ENCODE data around the gene CLSTN2.
A peak's percentile ranks its signal among the peaks of the same experiment; 100 is the strongest.

CLSTN2 gene

GRCh38 chr3:140204271-140204984, 269.4 kb downstream of the CLSTN2 start:
- TF ChIP-seq JUND (IDR thresholded peaks at IDR 0.05; ENCODE audit: low read depth), result no peak
- in situ Hi-C loops (cut with HindIII; ENCODE audit: low pct_unique_long_range_greater_than_20kb, low sequenced_read_pairs), result no loop called here
- no peak for DNase-seq (ENCODE audit: low read depth in 1 of 2, low spot score in 1 of 2)

GRCh38 chr3:140205598-140205997, 270.6 kb downstream of the CLSTN2 start:
- TF ChIP-seq JUND (IDR thresholded peaks at IDR 0.05; ENCODE audit: low read depth), result no peak
- in situ Hi-C loops (cut with HindIII; ENCODE audit: low pct_unique_long_range_greater_than_20kb, low sequenced_read_pairs), result no loop called here
- no peak for DNase-seq (ENCODE audit: low read depth in 1 of 2, low spot score in 1 of 2)

- no peak for TF ChIP-seq JUND (IDR thresholded peaks at IDR 0.05; ENCODE audit: low read depth)
- in situ Hi-C loops (cut with HindIII; ENCODE audit: low pct_unique_long_range_greater_than_20kb, low sequenced_read_pairs), result no loop called here
- DNase-seq (ENCODE audit: low read depth in 1 of 2, low spot score in 1 of 2), result peak; percentile 53 to 88
Observed at GRCh38 chr3:140206196-140207040, 271.4 kb downstream of the CLSTN2 start.

- no peak for TF ChIP-seq JUND (IDR thresholded peaks at IDR 0.05; ENCODE audit: low read depth)
- in situ Hi-C loops (cut with HindIII; ENCODE audit: low pct_unique_long_range_greater_than_20kb, low sequenced_read_pairs), result no loop called here
- peak in 1 of 2 experiments; percentile 93 for DNase-seq (ENCODE audit: low read depth in 1 of 2, low spot score in 1 of 2)
Observed at GRCh38 chr3:140207541-140207940, 272.6 kb downstream of the CLSTN2 start.

DNA sequence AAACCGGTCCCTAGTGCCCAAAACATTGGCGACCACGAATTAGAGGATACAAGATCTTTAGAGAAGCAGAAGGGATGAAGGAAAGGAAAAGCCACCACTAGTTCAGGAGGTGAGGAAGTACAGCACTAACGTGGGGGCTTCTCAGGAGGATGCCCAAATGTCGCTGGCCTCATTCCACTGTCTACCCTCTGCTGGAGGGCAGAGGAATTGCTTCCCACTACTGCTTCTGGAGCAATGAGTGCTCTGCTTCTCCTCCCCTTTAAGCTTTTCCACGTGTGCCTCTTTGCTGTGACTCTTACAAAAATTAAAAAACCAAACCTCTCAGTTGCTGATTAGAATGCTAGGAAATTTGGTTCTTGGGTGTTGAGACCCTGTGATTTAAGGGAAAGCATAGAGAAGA, 281.3 kb downstream of the CLSTN2 start:
- peak; percentile 23 to 52 for DNase-seq (ENCODE audit: low read depth in 1 of 2, low spot score in 1 of 2)
- no peak for TF ChIP-seq JUND (IDR thresholded peaks at IDR 0.05; ENCODE audit: low read depth)
- in situ Hi-C loops (cut with HindIII; ENCODE audit: low pct_unique_long_range_greater_than_20kb, low sequenced_read_pairs), result no loop called here

- in situ Hi-C loops (cut with HindIII; ENCODE audit: low pct_unique_long_range_greater_than_20kb, low sequenced_read_pairs), result no loop called here
- TF ChIP-seq JUND (IDR thresholded peaks at IDR 0.05; ENCODE audit: low read depth), result no peak
- no peak for DNase-seq (ENCODE audit: low read depth in 1 of 2, low spot score in 1 of 2)
Observed at GRCh38 chr3:140219291-140219690, 284.3 kb downstream of the CLSTN2 start.

DNA sequence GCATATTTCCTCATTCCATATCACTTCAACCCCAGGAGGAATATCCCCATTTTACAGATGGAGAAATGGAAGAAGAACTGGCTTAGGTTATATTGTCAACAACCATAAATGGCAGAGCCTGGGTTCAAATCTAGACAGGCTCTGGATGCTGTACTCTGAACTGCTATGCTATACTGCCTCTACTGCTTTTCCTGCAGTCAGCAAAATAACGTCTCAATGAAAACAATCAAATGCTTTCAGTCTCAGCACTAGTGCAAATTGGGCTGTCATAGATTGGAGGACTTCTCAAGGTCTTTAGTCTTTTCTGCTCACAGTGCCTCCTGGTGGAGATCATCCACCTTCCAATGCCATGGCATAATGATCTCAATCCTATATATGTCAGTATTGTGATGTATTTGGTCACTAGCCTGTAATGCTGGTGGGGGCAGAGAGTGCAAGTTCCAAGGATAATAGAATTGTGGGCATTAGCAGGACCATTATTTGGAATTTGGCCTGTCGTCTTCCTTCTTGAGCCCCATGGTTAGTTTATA, 285.0 kb downstream of the CLSTN2 start:
- no peak for DNase-seq (ENCODE audit: low read depth in 1 of 2, low spot score in 1 of 2)
- in situ Hi-C loops (cut with HindIII; ENCODE audit: low pct_unique_long_range_greater_than_20kb, low sequenced_read_pairs), result no loop called here
- TF ChIP-seq JUND (IDR thresholded peaks at IDR 0.05; ENCODE audit: low read depth), result no peak

- in situ Hi-C loops (cut with HindIII; ENCODE audit: low pct_unique_long_range_greater_than_20kb, low sequenced_read_pairs), result no loop called here
- DNase-seq (ENCODE audit: low read depth in 1 of 2, low spot score in 1 of 2), result no peak
- no peak for TF ChIP-seq JUND (IDR thresholded peaks at IDR 0.05; ENCODE audit: low read depth)
Observed at GRCh38 chr3:140223197-140223596, 288.2 kb downstream of the CLSTN2 start.

DNA sequence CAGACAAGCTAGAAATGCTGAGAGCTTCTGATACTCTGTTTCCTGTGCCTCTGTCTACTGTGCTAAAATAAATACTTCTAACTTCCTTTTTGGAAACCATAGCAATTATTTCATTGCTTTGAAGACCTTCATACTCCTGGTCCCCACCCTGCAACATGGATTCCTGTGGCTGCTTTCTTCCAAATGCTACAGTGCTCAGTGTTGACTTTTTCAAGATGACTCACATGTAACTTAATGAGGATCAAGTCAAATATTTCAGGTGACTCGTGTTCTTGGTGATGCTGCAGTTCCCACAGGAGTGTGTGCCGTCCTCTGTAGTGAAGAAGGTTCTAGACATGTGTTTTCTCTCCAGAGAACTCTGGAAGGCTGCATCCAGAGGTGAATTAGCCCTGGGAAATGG, 288.6 kb downstream of the CLSTN2 start:
- in situ Hi-C loops (cut with HindIII; ENCODE audit: low pct_unique_long_range_greater_than_20kb, low sequenced_read_pairs), result no loop called here
- TF ChIP-seq JUND (IDR thresholded peaks at IDR 0.05; ENCODE audit: low read depth), result no peak
- peak in 1 of 2 experiments; percentile 49 for DNase-seq (ENCODE audit: low read depth in 1 of 2, low spot score in 1 of 2)

GRCh38 chr3:140224307-140224706, 289.3 kb downstream of the CLSTN2 start:
- no peak for TF ChIP-seq JUND (IDR thresholded peaks at IDR 0.05; ENCODE audit: low read depth)
- DNase-seq (ENCODE audit: low read depth in 1 of 2, low spot score in 1 of 2), result no peak
- in situ Hi-C loops (cut with HindIII; ENCODE audit: low pct_unique_long_range_greater_than_20kb, low sequenced_read_pairs), result no loop called here

GRCh38 chr3:140225996-140226395, 291.0 kb downstream of the CLSTN2 start:
- no peak for DNase-seq (ENCODE audit: low read depth in 1 of 2, low spot score in 1 of 2)
- no peak for TF ChIP-seq JUND (IDR thresholded peaks at IDR 0.05; ENCODE audit: low read depth)
- in situ Hi-C loops (cut with HindIII; ENCODE audit: low pct_unique_long_range_greater_than_20kb, low sequenced_read_pairs), result no loop called here

DNA sequence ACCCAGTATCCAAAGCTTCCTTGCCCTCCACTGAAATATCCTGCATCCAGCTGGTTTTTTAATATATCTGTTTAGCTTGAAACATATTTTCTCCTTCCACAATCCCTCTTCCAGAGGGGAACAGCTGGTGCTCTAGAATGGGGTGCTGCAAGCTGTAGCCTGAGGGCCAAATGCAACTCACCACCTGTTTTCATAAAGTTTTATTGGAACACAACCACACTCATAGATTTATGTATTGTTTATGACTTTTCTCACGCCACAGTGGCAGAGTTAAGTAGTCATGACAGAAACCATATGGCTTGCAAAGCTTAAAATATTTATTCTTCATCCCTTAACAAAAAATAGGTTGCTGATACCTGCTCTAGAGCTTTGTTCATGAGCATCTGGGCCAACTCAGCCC, 298.7 kb downstream of the CLSTN2 start:
- no peak for DNase-seq (ENCODE audit: low read depth in 1 of 2, low spot score in 1 of 2)
- no peak for TF ChIP-seq JUND (IDR thresholded peaks at IDR 0.05; ENCODE audit: low read depth)
- in situ Hi-C loops (cut with HindIII; ENCODE audit: low pct_unique_long_range_greater_than_20kb, low sequenced_read_pairs), result no loop called here

DNA sequence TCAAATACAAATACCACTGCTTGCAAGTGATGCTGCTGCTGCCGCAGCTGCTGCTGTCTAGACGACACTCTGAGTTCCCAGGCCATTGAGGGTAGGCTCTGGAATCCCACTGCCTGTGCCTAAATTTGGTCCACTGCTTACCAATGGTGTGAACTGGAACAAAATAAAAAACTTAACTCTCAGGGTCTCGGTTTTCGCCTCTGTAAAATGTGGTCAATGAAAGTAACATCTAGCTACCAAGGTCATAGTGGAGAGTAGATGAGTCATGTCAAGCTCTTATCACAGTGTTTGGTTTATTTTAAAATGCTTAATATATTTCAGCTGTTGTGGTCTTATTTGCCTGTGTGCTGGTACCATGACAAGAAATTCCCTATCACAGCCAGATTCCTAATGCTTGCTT, 299.3 kb downstream of the CLSTN2 start:
- in situ Hi-C loops (cut with HindIII; ENCODE audit: low pct_unique_long_range_greater_than_20kb, low sequenced_read_pairs), result no loop called here
- no peak for TF ChIP-seq JUND (IDR thresholded peaks at IDR 0.05; ENCODE audit: low read depth)
- DNase-seq (ENCODE audit: low read depth in 1 of 2, low spot score in 1 of 2), result no peak

All from T47D (cell line).